ENCODE data around the gene SORCS2. TPM values are rescaled to one million over a fixed set of nuclear protein-coding genes. Genes with fewer than 3 reads are reported as not detected.

Gene SORCS2
- total RNA-seq, 2 donors from 2014 or later, result not detected

- peaks cover 42% of the 10 kb centered on the region for H3K27me3 Mint-ChIP-seq
- H3K36me3 Mint-ChIP-seq (ENCODE audit: low read depth), result no peaks in the 10 kb centered on the region
- ATAC-seq, result no peak
- H3K27ac Mint-ChIP-seq, result no peak overlapping the region
- H3K4me1 Mint-ChIP-seq, result peaks cover under 1% of the 10 kb centered on the region
- no peaks in the 10 kb centered on the region for H3K9me3 ChIP-seq (ENCODE audit: control insufficient read depth, low read length, poor library complexity, severe bottlenecking)
- DNase-seq, result no peak
- H3K4me3 Mint-ChIP-seq, result no peak overlapping the region
Measured at GRCh38 chr4:7296661-7297335, 104.5 kb downstream of the SORCS2 start.

GRCh38 chr4:7297374-7297773 is 105.0 kb downstream of the SORCS2 start:
- ATAC-seq (no peak), DNase-seq (no peak)
- Mint-ChIP-seq H3K27me3 (peaks cover 48% of the 10 kb centered on the region), H3K36me3 (ENCODE audit: low read depth) (no peaks in the 10 kb centered on the region), H3K27ac (no peak overlapping the region), H3K4me1 (peaks cover 3% of the 10 kb centered on the region), H3K4me3 (no peak overlapping the region)
- no peaks in the 10 kb centered on the region for H3K9me3 ChIP-seq (ENCODE audit: control insufficient read depth, low read length, poor library complexity, severe bottlenecking)

- Mint-ChIP-seq H3K4me3 (no peak overlapping the region), H3K27me3 (peaks cover 51% of the 10 kb centered on the region), H3K27ac (no peak overlapping the region), H3K36me3 (ENCODE audit: low read depth) (no peaks in the 10 kb centered on the region), H3K4me1 (peaks cover 3% of the 10 kb centered on the region)
- DNase-seq, result no peak
- H3K9me3 ChIP-seq (ENCODE audit: control insufficient read depth, low read length, poor library complexity, severe bottlenecking), result no peaks in the 10 kb centered on the region
- no peak for ATAC-seq
Measured at GRCh38 chr4:7297881-7298280, 105.5 kb downstream of the SORCS2 start.

DNA sequence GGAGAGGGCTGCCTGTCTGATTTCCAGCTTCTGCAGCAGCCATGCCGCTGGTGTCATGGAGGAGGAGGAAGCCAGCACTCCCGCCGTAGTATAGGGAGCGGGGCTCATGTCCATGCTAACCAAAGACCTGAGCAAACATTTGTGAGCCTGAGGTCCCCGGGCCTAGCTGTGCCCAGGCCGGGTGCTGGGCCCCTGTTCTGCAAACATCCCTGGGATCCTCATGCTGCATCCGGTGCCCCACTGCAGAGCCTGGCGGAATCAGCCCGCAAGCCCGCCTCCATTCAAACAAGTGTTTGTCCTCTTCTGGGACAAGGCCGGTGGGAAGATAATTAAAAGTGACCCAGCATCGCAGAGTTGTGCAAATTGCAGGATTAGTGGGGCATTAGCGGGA is 106.3 kb downstream of the SORCS2 start:
- H3K36me3 Mint-ChIP-seq (ENCODE audit: low read depth), result no peaks in the 10 kb centered on the region
- no peak for ATAC-seq
- H3K4me1 Mint-ChIP-seq, result peaks cover 3% of the 10 kb centered on the region
- H3K9me3 ChIP-seq (ENCODE audit: control insufficient read depth, low read length, poor library complexity, severe bottlenecking), result no peaks in the 10 kb centered on the region
- DNase-seq, result no peak
- H3K27ac Mint-ChIP-seq, result no peak overlapping the region
- H3K4me3 Mint-ChIP-seq, result no peak overlapping the region
- H3K27me3 Mint-ChIP-seq, result peaks cover 54% of the 10 kb centered on the region

GRCh38 chr4:7299010-7299907 is 106.9 kb downstream of the SORCS2 start:
- Mint-ChIP-seq H3K4me3 (no peak overlapping the region), H3K4me1 (peaks cover 3% of the 10 kb centered on the region), H3K27ac (no peak overlapping the region), H3K36me3 (ENCODE audit: low read depth) (no peaks in the 10 kb centered on the region), H3K27me3 (peaks cover 56% of the 10 kb centered on the region)
- ATAC-seq (no peak), DNase-seq (no peak)
- H3K9me3 ChIP-seq (ENCODE audit: control insufficient read depth, low read length, poor library complexity, severe bottlenecking), result no peaks in the 10 kb centered on the region

- DNase-seq (no peak), ATAC-seq (no peak)
- H3K36me3 Mint-ChIP-seq (ENCODE audit: low read depth), result no peaks in the 10 kb centered on the region
- peaks cover 3% of the 10 kb centered on the region for H3K4me1 Mint-ChIP-seq
- H3K27ac Mint-ChIP-seq, result no peak overlapping the region
- H3K9me3 ChIP-seq (ENCODE audit: control insufficient read depth, low read length, poor library complexity, severe bottlenecking), result no peaks in the 10 kb centered on the region
- peaks cover 56% of the 10 kb centered on the region for H3K27me3 Mint-ChIP-seq
- no peak overlapping the region for H3K4me3 Mint-ChIP-seq
Measured at GRCh38 chr4:7299908-7300710, 107.8 kb downstream of the SORCS2 start.

- ATAC-seq (no peak), DNase-seq (no peak)
- peaks cover 3% of the 10 kb centered on the region for H3K4me1 Mint-ChIP-seq
- no peak overlapping the region for H3K4me3 Mint-ChIP-seq
- H3K9me3 ChIP-seq (ENCODE audit: control insufficient read depth, low read length, poor library complexity, severe bottlenecking), result no peaks in the 10 kb centered on the region
- H3K27me3 Mint-ChIP-seq, result peaks cover 56% of the 10 kb centered on the region
- H3K27ac Mint-ChIP-seq, result no peak overlapping the region
- no peaks in the 10 kb centered on the region for H3K36me3 Mint-ChIP-seq (ENCODE audit: low read depth)
Measured at GRCh38 chr4:7300711-7301095, 108.4 kb downstream of the SORCS2 start.

DNA sequence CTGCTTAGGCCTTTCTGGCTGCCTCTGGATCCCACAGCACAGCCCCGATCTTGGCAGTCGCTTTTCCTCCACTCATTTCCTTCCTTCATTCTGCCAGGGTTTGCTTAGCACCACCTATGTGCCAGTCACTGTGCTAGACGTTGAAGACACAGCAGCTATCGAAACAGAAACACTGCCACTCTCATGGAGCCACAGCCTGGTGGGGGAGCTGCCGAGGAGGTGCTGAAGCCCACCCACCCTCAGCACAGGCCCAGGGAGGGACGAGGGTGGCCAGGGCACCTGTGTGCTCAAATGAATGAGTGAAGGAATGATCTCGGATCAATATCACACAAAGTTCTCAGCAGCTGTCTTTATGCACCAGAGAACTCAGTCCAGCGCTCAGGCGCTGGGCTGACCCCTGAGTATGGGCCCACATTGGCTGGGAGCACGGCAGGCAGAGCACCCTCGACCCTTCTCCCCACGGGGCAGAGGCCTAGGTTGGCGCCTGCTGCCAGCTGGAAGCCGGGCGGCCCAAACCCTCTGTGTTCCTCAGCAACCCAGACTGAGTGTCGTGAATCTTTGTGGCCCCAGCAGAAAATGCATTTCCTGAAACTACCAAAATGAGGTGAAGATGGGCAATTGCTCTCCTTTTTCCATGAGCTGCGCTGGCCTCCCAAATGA is 108.9 kb downstream of the SORCS2 start:
- H3K4me3 Mint-ChIP-seq, result no peak overlapping the region
- H3K4me1 Mint-ChIP-seq, result peaks cover 3% of the 10 kb centered on the region
- ATAC-seq (no peak), DNase-seq (no peak)
- H3K27ac Mint-ChIP-seq, result no peak overlapping the region
- no peaks in the 10 kb centered on the region for H3K36me3 Mint-ChIP-seq (ENCODE audit: low read depth)
- no peaks in the 10 kb centered on the region for H3K9me3 ChIP-seq (ENCODE audit: control insufficient read depth, low read length, poor library complexity, severe bottlenecking)
- H3K27me3 Mint-ChIP-seq, result peaks cover 57% of the 10 kb centered on the region

DNA sequence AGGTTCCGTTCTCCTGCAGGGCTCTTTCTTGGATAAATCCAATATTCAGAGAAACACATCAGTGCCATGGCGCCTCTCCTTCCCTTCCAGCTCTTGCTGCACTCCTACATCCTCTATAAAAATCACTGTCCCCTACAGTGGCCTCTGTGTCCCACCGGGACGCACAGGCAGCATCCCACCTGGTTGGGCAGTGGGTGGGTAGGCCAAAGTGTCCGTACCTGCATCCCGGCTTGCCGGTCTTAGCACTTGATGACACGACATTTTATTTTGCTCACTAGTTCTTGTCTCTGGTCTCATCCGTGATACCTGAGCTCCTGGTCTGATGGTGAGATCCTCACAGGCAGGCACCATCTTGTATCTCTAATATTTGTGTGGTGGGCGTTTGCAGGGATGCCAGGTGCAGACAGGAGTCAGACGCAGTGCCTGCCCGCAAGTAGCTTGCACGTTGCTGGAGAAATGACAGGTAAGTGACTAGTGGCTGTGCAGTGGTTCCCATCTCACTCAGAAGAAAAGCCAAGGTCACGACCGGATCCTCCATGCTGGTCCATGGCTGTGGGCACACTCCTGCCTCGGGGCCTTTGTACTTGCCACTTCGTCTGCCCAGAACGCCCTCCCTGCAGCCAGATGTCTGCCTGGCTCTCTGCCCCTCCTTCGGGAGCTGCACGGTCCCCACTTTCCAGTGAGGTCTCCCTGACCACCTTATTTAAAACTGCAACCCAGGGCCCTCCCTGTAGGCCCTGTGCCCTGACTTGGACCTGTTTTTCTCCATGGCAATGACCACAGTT is 109.7 kb downstream of the SORCS2 start:
- DNase-seq, result no peak
- Mint-ChIP-seq H3K4me3 (no peak overlapping the region), H3K27ac (no peak overlapping the region), H3K4me1 (peaks cover 3% of the 10 kb centered on the region), H3K27me3 (peaks cover 62% of the 10 kb centered on the region), H3K36me3 (ENCODE audit: low read depth) (no peaks in the 10 kb centered on the region)
- ATAC-seq, result no peak
- no peaks in the 10 kb centered on the region for H3K9me3 ChIP-seq (ENCODE audit: control insufficient read depth, low read length, poor library complexity, severe bottlenecking)

GRCh38 chr4:7302781-7303404 is 110.6 kb downstream of the SORCS2 start:
- Mint-ChIP-seq H3K27ac (no peak overlapping the region), H3K4me3 (no peak overlapping the region), H3K27me3 (peaks cover 62% of the 10 kb centered on the region), H3K36me3 (ENCODE audit: low read depth) (no peaks in the 10 kb centered on the region), H3K4me1 (peaks cover 3% of the 10 kb centered on the region)
- ATAC-seq, result no peak
- no peak for DNase-seq
- H3K9me3 ChIP-seq (ENCODE audit: control insufficient read depth, low read length, poor library complexity, severe bottlenecking), result no peaks in the 10 kb centered on the region

DNA sequence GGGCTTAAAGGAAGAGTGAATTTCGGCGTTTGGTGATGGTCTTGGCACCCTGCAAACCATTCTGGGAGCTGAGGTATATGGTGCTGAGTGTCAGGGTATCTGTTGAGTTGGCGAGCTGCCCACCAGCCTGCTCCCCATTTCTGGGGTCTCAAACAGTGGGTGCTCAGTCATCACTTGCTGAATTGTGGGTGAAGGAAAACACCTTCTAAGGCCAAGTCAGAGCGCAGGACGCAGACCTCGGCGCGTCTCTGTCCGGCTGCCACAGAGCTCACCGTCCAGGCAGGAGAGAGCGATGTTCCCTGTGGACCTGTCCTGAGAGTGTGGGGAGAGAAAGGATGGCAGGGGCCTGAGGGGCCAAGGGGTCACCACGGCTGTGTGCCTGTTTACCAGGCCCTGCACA is 111.2 kb downstream of the SORCS2 start:
- peaks cover 3% of the 10 kb centered on the region for H3K4me1 Mint-ChIP-seq
- ATAC-seq, result no peak
- DNase-seq, result no peak
- H3K36me3 Mint-ChIP-seq (ENCODE audit: low read depth), result no peaks in the 10 kb centered on the region
- H3K4me3 Mint-ChIP-seq, result no peak overlapping the region
- no peaks in the 10 kb centered on the region for H3K9me3 ChIP-seq (ENCODE audit: control insufficient read depth, low read length, poor library complexity, severe bottlenecking)
- peaks cover 57% of the 10 kb centered on the region for H3K27me3 Mint-ChIP-seq
- H3K27ac Mint-ChIP-seq, result no peak overlapping the region

- H3K9me3 ChIP-seq (ENCODE audit: control insufficient read depth, low read length, poor library complexity, severe bottlenecking), result no peaks in the 10 kb centered on the region
- peaks cover 2% of the 10 kb centered on the region for H3K36me3 Mint-ChIP-seq (ENCODE audit: low read depth)
- peaks cover 58% of the 10 kb centered on the region for H3K27me3 Mint-ChIP-seq
- no peak overlapping the region for H3K4me3 Mint-ChIP-seq
- peaks cover 3% of the 10 kb centered on the region for H3K4me1 Mint-ChIP-seq
- no peak for DNase-seq
- no peak for ATAC-seq
- H3K27ac Mint-ChIP-seq, result no peak overlapping the region
Measured at GRCh38 chr4:7304436-7304835, 112.1 kb downstream of the SORCS2 start.

Data from T-helper 17 cell (primary cell).